ENCODE measurements around the gene PSMC2. TPM values are rescaled to one million over a fixed set of nuclear protein-coding genes. Genes with fewer than 3 reads are reported as not detected.

Gene PSMC2
- total and polyA plus RNA-seq, 2 of the 4 experiments (the other 2 are of a cell fraction): 184 to 311 TPM

GRCh38 chr7:103391150-103391549, 43.7 kb downstream of the PSMC2 start:
- Histone ChIP-seq H4K20me1 (ENCODE audit: insufficient read depth, low read length) (no peaks in the 10 kb centered on the region), H4K91ac (ENCODE audit: insufficient read depth, low read depth, low read length) (no peak overlapping the region), H2BK20ac (ENCODE audit: low read depth, low read length) (no peak overlapping the region), H4K8ac (ENCODE audit: low read depth in 2 of 2, low read length in 2 of 2) (no peak overlapping the region), H3K14ac (replicated peaks; ENCODE audit: low read depth, low read length) (no peak overlapping the region), H3K9ac (ENCODE audit: low read depth, low read length) (no peak overlapping the region), H2AK5ac (ENCODE audit: low read depth, low read length) (no peak overlapping the region), H3K4me3 (ENCODE audit: insufficient read depth, low read depth, low read length) (no peak overlapping the region), H3K79me1 (ENCODE audit: low read depth in 1 of 2, low read length in 2 of 2) (no peaks in the 10 kb centered on the region), H3K4ac (ENCODE audit: low read depth, low read length) (no peak overlapping the region), H3K4me2 (ENCODE audit: low read depth, low read length) (no peak overlapping the region), H2BK5ac (ENCODE audit: low read depth, low read length, poor library complexity, severe bottlenecking) (no peak overlapping the region), H3K56ac (ENCODE audit: extremely low read depth, insufficient read depth, low read length) (no peak overlapping the region), H2AFZ (replicated peaks; ENCODE audit: low read length, poor library complexity) (no peak overlapping the region), H4K5ac (ENCODE audit: low read depth, low read length) (no peak overlapping the region), H3K18ac (ENCODE audit: low read depth, low read length) (no peak overlapping the region), H3K36me3 (ENCODE audit: control insufficient read depth, insufficient read depth, low read length) (no peaks in the 10 kb centered on the region), H2AK9ac (replicated peaks; ENCODE audit: low read depth, low read length, poor library complexity) (no peak overlapping the region), H2BK120ac (ENCODE audit: low read depth, low read length) (no peak overlapping the region), H2BK15ac (ENCODE audit: low read depth, low read length) (no peak overlapping the region), H3K9me3 (ENCODE audit: control insufficient read depth, insufficient read depth, low read length) (no peaks in the 10 kb centered on the region), H3K23ac (ENCODE audit: low read depth, low read length) (no peak overlapping the region), H3K9me1 (ENCODE audit: insufficient read depth, low read length) (no peaks in the 10 kb centered on the region), H3K27me3 (ENCODE audit: control insufficient read depth, insufficient read depth, low read length) (peaks cover 5% of the 10 kb centered on the region), H3K27ac (ENCODE audit: insufficient read depth, low read length) (no peak overlapping the region), H3K4me1 (ENCODE audit: control insufficient read depth, insufficient read depth, low read length) (no peaks in the 10 kb centered on the region)
- ChIA-PET CTCF (interaction anchor here (0.6 kb wide), 1 partner anchor 56 kb away, joined by 4 read pairs; no protein-coding TSS in a partner anchor), POLR2A (ENCODE audit: unreplicated experiment) (no interaction called here)
- in situ Hi-C loops (cut with MboI; ENCODE audit: low sequenced_read_pairs): no loop called here
- TF ChIP-seq CHD1 (IDR thresholded peaks at IDR 0.05; ENCODE audit: low read depth, low read length) (no peak), MXI1 (IDR thresholded peaks at IDR 0.05; ENCODE audit: borderline replicate concordance, low read depth, low read length) (no peak), RAD21 (IDR thresholded peaks at IDR 0.05; ENCODE audit: low read length) (no peak), NFE2L2 (IDR thresholded peaks at IDR 0.05; ENCODE audit: low read depth, low read length) (no peak), CTCF (conservative IDR thresholded peaks at IDR 0.05; ENCODE audit: low read depth, low read length) (no peak), FOS (IDR thresholded peaks at IDR 0.05; ENCODE audit: low read depth, low read length) (no peak), RCOR1 (IDR thresholded peaks at IDR 0.05; ENCODE audit: insufficient replicate concordance, low read length) (no peak), CEBPB (IDR thresholded peaks at IDR 0.05; ENCODE audit: low read depth, low read length) (no peak), SMC3 (IDR thresholded peaks at IDR 0.05; ENCODE audit: low read depth, low read length) (no peak), MAFK (IDR thresholded peaks at IDR 0.05; ENCODE audit: low read depth, low read length) (no peak)
- no peak for DNase-seq
- dilution Hi-C loops (cut with HindIII; ENCODE audit: low sequenced_read_pairs, unreplicated experiment): no loop called here
- no TSS peak for BruUV-seq (replicated peaks)
- 82% methylated on average over 4 of the region's 5 CpGs; no CpG with 5 or more reads in 1 of the 2 experiments for WGBS, 2 experiments (ENCODE audit: extremely low coverage in 2 of 2, insufficient read length in 1 of 2)
- intact Hi-C loops (cut with micrococcal nuclease): no loop called here
- ATAC-seq (ENCODE audit: low read depth): no peak

Measured in IMR-90 (cell line).